Hepatocyte (in vitro differentiated cells): Measurements from ENCODE around the gene EPHA4.

Source experiments
- CTCF ChIP-seq: fragments of 200-600 bp; sonication (generic); IDR thresholded peaks from 2 replicates; pipeline ENCODE4 v1.5.1; 2016; ENCODE audit warnings: antibody characterized with exemption, mild to moderate bottlenecking; ENCODE audit not compliant: poor library complexity
- EZH2 ChIP-seq: fragments of 200-600 bp; sonication (generic); IDR thresholded peaks from 2 replicates; pipeline ENCODE4 v1.6.1; 2016; ENCODE audit warnings: antibody characterized with exemption, mild to moderate bottlenecking, borderline replicate concordance

- no peak for TF ChIP-seq CTCF
- TF ChIP-seq EZH2: no peak
Observed at GRCh38 chr2:221517696-221518151, 54.4 kb downstream of the EPHA4 start.
